Ishikawa (cell line): ENCODE results near the gene VAMP5.

Experiments
- CEBPB ChIP-seq: IDR thresholded peaks from 2 replicates; pipeline ENCODE4 v1.6.1; 2012
- CREB1 ChIP-seq: IDR thresholded peaks from 2 replicates; pipeline ENCODE4 v1.6.1; 2012; ENCODE audit warnings: low read depth
- EGR1 ChIP-seq: IDR thresholded peaks from 2 replicates; pipeline ENCODE4 v1.6.1; 2012
- EP300 ChIP-seq: IDR thresholded peaks from 2 replicates; pipeline ENCODE4 v1.6.1; 2012; ENCODE audit warnings: borderline replicate concordance
- FOXM1 ChIP-seq: IDR thresholded peaks from 2 replicates; pipeline ENCODE4 v1.6.1; 2012; ENCODE audit warnings: low read depth, borderline replicate concordance
- MAX ChIP-seq: IDR thresholded peaks from 2 replicates; pipeline ENCODE4 v1.6.1; 2012
- NFIC ChIP-seq: IDR thresholded peaks from 2 replicates; pipeline ENCODE4 v1.6.1; 2012
- RAD21 ChIP-seq: IDR thresholded peaks from 2 replicates; pipeline ENCODE4 v1.6.1; 2012; ENCODE audit warnings: low read depth
- REST ChIP-seq: IDR thresholded peaks from 2 replicates; pipeline ENCODE4 v1.6.1; 2012; ENCODE audit warnings: low read depth, mild to moderate bottlenecking
- TAF1 ChIP-seq: IDR thresholded peaks from 2 replicates; pipeline ENCODE4 v1.6.1; 2012; ENCODE audit warnings: low read depth, mild to moderate bottlenecking
- TCF12 ChIP-seq: IDR thresholded peaks from 2 replicates; pipeline ENCODE4 v1.6.1; 2012; ENCODE audit warnings: low read depth
- TEAD4 ChIP-seq: IDR thresholded peaks from 2 replicates; pipeline ENCODE4 v1.6.1; 2012
- YY1 ChIP-seq: IDR thresholded peaks from 2 replicates; pipeline ENCODE4 v1.6.1; 2012; ENCODE audit warnings: low read depth
- ZBTB7A ChIP-seq: IDR thresholded peaks from 2 replicates; pipeline ENCODE4 v1.6.1; 2012; ENCODE audit warnings: low read depth
- TF ChIP-seq, protein P1 (sequence below): IDR thresholded peaks from 2 replicates; pipeline ENCODE4 v1.6.1; 2012

The VAMP5 gene

GRCh38 chr2:85564144-85564563 lies 20.1 kb upstream of the VAMP5 start:
- TF ChIP-seq NFIC (no peak), FOXM1 (no peak), RAD21 (no peak), REST (no peak)
- TF ChIP-seq, protein P1, sequence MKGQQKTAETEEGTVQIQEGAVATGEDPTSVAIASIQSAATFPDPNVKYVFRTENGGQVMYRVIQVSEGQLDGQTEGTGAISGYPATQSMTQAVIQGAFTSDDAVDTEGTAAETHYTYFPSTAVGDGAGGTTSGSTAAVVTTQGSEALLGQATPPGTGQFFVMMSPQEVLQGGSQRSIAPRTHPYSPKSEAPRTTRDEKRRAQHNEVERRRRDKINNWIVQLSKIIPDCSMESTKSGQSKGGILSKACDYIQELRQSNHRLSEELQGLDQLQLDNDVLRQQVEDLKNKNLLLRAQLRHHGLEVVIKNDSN = no peak

DNA sequence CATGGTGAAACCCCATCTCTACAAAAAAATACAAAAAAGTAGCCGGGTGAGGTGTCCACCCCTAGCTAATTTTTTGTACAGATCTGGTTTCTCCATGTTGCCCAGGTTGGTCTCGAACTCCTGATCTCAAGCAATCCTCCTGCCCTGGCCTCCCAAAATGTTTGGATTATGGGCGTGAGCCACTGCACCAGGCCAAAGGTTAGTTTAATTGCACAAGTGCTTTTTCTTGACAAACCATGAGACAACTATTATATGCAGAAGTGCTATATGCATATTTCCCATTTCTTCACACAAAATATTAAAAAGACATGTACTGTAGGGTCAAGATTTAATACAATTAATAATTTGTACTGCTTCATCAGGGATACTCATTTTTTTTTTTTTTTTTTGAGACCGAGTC lies 18.0 kb upstream of the VAMP5 start:
- TF ChIP-seq TEAD4 = no peak
- TF ChIP-seq TAF1 = no peak
- TF ChIP-seq TCF12 = no peak
- TF ChIP-seq RAD21 = no peak
- TF ChIP-seq NFIC = no peak
- TF ChIP-seq CEBPB = no peak
- TF ChIP-seq EGR1 = no peak
- TF ChIP-seq MAX = no peak
- TF ChIP-seq EP300 = no peak
- TF ChIP-seq CREB1 = no peak
- TF ChIP-seq, protein P1 = no peak
- TF ChIP-seq YY1 = no peak
- no peak for TF ChIP-seq ZBTB7A
- no peak for TF ChIP-seq REST

GRCh38 chr2:85575739-85576138 lies 8.5 kb upstream of the VAMP5 start:
- no peak for TF ChIP-seq TAF1
- TF ChIP-seq ZBTB7A = no peak
- TF ChIP-seq REST = no peak
- no peak for TF ChIP-seq TEAD4
- TF ChIP-seq, protein P1 = no peak
- no peak for TF ChIP-seq TCF12
- no peak for TF ChIP-seq FOXM1
- TF ChIP-seq CEBPB = no peak
- TF ChIP-seq CREB1 = no peak
- no peak for TF ChIP-seq NFIC
- TF ChIP-seq EGR1 = no peak
- TF ChIP-seq RAD21 = no peak
- no peak for TF ChIP-seq YY1
- TF ChIP-seq EP300 = no peak
- no peak for TF ChIP-seq MAX

- no peak for TF ChIP-seq YY1
- no peak for TF ChIP-seq FOXM1
- no peak for TF ChIP-seq ZBTB7A
These were observed 7.2 kb upstream of the VAMP5 start for GRCh38 chr2:85577063-85577385.
